ENCODE results near the gene GPR27.
A peak's percentile ranks its signal among the peaks of the same experiment; 100 is the strongest.

The GPR27 gene, protein sequence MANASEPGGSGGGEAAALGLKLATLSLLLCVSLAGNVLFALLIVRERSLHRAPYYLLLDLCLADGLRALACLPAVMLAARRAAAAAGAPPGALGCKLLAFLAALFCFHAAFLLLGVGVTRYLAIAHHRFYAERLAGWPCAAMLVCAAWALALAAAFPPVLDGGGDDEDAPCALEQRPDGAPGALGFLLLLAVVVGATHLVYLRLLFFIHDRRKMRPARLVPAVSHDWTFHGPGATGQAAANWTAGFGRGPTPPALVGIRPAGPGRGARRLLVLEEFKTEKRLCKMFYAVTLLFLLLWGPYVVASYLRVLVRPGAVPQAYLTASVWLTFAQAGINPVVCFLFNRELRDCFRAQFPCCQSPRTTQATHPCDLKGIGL

DNA sequence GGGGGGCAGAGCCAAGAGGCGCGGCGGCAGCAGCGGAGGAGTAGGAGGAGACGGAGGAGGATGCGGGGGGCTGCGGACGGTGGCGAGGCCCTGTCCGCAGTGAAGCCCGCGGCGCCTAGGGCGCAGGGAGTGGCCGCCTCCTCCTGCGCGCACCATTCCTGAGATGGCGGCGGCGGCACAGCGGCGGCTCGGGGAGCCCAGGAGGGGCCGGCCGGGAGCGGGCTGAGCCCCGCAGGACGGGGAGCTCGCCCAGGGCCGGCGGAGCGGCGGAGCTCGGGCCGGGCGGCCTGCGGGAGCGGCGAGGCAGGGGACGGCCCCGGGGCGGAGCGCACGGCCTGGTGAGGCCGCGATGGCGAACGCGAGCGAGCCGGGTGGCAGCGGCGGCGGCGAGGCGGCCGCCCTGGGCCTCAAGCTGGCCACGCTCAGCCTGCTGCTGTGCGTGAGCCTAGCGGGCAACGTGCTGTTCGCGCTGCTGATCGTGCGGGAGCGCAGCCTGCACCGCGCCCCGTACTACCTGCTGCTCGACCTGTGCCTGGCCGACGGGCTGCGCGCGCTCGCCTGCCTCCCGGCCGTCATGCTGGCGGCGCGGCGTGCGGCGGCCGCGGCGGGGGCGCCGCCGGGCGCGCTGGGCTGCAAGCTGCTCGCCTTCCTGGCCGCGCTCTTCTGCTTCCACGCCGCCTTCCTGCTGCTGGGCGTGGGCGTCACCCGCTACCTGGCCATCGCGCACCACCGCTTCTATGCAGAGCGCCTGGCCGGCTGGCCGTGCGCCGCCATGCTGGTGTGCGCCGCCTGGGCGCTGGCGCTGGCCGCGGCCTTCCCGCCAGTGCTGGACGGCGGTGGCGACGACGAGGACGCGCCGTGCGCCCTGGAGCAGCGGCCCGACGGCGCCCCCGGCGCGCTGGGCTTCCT lies at the start of gene GPR27:
Gene GPR27 (plus strand): TSS at position 155 of the 909 bp plus-strand sequence. CDS start 195 bp downstream, at position 350.
- no peak for DNase-seq (ENCODE audit: low read depth)

GRCh38 chr3:71704915-71705314 lies 48.7 kb upstream of the GPR27 start:
- DNase-seq (ENCODE audit: low read depth): no peak

DNA sequence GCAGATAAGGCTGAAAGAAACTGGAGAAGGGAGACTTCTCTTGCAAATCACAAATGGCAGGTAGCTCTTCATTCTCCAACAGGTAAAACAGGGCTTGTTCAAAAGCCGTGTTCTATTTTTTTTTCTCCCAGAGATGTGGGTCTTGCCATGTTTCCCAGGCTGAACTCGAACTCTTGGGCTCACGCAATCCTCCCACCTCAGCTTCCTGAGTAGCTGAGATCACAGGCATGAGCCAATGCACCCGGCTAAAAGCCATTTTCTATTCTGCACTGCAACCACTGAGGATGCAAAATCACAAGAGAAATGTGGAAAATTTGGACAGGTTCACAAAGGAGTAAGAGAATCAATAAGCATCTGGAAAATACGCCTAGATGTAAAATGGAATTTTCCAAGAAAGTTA lies 48.0 kb upstream of the GPR27 start:
- no peak for DNase-seq (ENCODE audit: low read depth)

- DNase-seq (ENCODE audit: low read depth): no peak
These were observed 46.1 kb upstream of the GPR27 start for GRCh38 chr3:71707595-71707994.

- no peak for DNase-seq (ENCODE audit: low read depth)
These were observed 45.1 kb upstream of the GPR27 start for GRCh38 chr3:71708476-71709105.

DNA sequence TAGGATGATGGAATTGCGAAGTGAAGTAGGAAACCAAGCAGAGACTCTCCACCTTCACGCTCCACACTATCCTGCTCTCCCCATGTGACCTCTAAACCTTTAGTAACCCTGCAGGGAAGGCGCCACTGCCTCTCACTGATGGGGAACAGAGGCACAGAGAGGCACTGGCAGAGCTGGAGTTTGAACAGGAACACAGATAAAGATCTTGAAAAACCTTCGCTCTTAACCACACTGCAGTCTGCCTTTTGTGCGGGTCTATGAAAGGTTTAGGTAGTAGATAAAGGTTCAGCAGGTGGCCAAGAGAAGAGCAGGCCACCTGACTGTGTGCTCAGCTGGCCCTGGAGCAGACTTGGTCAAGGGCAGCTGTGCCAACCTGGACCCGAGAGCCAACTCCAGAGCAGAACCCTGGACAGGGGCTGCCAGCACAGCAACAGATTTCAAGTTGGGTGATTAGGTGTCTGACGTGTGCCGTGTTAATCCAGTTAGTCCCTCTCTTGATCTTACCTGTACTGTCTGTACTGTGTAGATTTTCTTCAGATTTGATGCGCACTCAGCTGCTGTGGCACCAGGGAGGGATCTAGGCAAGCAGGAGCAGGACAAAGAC lies 43.6 kb upstream of the GPR27 start:
- no peak for DNase-seq (ENCODE audit: low read depth)

- DNase-seq (ENCODE audit: low read depth): no peak
These were observed 42.7 kb upstream of the GPR27 start for GRCh38 chr3:71710906-71711494.

DNA sequence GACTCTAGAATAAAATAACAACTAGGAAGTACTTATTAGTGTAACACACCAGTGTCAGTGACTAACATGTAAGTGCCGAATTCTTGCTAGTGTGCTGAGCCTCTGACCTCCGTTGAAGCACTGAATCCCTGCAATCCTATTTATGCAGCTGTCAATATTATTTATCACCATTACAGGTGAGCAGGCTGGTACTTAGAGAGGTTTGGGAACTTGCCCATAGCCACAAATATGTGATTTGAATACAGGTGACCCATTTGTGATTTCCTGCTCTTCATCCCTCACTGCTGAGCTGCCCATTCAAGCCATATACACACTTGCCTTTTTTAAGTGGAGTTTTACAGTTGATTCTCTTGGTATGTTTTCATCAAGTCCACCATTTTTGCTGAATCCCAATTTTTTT lies 40.6 kb upstream of the GPR27 start:
- no peak for DNase-seq (ENCODE audit: low read depth)

- DNase-seq (ENCODE audit: low read depth): no peak
These were observed 39.1 kb upstream of the GPR27 start for GRCh38 chr3:71714595-71714994.

DNA sequence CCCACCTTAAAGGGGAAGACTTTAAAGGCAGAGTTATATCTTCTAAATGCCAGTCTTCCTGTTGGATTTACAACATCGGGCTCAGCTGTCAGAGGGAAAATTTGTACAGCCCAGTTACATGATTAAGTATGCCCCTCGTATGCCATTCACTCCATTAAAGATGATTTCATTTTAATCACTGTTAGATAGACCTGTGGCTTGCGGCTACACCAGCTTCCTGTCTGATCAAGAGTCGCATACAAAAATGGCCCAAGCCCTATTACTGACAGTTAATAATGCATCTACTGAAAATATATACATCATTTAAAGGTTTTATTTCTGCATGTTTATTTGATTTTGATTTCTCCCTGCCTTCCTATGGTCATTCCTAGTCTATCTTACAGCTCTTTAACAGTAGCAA lies 35.6 kb upstream of the GPR27 start:
- DNase-seq (ENCODE audit: low read depth): no peak

- DNase-seq (ENCODE audit: low read depth): no peak
These were observed 32.7 kb upstream of the GPR27 start for GRCh38 chr3:71721002-71721401.

GRCh38 chr3:71721651-71722157 lies 32.0 kb upstream of the GPR27 start:
- no peak for DNase-seq (ENCODE audit: low read depth)

DNA sequence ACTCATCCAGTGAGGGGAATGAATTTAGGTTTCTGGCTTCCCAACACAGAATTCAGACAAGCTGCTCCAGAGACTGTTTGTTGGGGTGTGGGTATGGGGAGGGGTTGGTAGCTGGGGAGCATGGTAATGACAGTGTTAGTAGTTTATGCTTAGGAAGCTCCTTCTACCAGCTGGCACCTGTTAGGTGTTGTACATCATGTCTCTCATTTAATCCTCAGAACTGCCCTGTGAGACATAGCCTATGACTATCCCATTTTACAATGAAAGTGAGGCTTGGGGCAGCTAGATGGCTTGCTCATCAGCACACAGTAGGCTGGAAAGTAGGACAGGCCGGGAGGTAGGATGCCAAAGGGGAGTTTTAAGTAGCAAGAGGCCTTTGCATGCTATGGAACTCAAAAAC lies 31.0 kb upstream of the GPR27 start:
- no peak for DNase-seq (ENCODE audit: low read depth)

- peak; percentile 37 for DNase-seq (ENCODE audit: low read depth)
These were observed 30.0 kb upstream of the GPR27 start for GRCh38 chr3:71723452-71724170.

GRCh38 chr3:71724171-71724453 lies 29.5 kb upstream of the GPR27 start:
- no peak for DNase-seq (ENCODE audit: low read depth)

- DNase-seq (ENCODE audit: low read depth): no peak
These were observed 28.9 kb upstream of the GPR27 start for GRCh38 chr3:71724584-71725270.

DNA sequence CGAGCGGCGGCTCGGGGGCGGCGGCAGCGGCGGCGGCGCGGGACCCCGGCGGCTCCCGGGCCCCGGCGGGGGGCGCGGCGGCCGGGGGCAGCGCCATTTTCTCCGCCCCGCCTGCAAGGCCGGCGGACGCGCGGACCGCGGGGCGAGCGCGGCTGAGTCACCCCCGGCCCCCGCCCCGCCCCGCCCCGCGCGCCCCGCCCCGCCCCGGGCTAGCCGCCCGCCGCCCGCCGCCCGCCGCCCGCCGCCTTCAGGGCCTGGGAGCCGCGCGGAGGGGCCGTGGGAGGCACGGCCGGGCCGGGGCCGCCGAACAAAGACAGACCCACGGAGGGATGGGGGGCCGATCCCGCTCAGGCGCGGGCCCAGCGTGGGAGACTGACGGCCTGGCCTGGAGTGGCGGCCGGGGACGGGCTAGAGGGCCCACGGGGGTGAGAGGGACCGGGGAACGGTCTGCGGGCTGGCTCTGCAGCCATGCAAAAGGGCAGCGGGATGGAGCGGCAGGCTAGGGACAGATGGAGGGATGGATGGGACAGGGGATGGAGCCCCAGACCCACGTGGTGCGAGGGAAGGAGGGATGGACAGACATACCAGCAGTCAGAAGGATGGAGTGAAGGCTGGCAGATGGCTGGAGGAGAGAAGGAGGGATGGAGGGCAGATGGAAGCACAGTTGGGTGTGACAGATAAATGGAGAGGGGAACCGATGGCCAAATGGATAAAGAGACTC lies 28.2 kb upstream of the GPR27 start, which contains the start of gene EIF4E3:
Gene EIF4E3 (minus strand): TSS at position 132 of the 721 bp plus-strand sequence. CDS start 35 bp downstream, at position 97.
- DNase-seq (ENCODE audit: low read depth): no peak

- DNase-seq (ENCODE audit: low read depth): no peak
These were observed 27.5 kb upstream of the GPR27 start for GRCh38 chr3:71726146-71726545.

DNA sequence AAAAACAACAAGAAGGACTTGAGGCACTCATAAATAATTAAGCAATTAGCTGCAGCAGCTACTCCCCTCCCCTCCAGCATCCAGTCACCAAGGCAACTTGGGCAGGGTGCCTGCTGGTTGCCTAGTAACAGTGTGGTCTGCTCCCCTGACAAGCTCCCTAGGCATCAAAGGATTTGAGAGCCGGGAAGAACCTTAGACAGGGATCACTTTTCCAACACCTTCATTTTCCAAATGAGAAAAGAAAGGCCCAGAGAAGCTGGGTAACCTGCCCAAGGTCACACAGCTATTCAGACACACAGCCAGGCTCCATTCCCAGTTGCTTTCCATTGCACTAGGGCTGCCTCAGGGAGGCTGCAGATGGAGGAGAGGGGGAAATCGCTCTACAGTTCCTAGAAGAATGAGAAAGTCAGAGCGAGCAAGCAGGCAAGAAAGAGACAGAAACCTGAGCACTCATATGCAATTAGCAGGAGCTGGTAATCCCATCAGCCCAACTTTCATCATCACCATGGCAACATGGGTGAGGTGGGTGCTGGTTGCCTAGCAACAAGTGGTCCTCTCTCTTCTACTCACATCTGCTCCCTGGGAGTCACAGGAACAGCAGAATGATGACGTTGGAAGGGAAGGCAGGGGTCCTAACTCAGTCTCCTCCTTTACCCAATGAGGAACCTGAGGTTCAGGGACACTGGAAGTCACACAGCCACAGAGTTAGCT lies 24.9 kb upstream of the GPR27 start:
- DNase-seq (ENCODE audit: low read depth): no peak
